Body of pancreas (tissue), 4 donors: Measurements from ENCODE around the gene CHCHD2.

Experiments used
- POLR2A ChIP-seq, 3 donors: fragments of 450-650 bp; IDR thresholded peaks; one replicate each; pipeline ENCODE4 v1.6.1; 2016; ENCODE audit warnings: antibody characterized with exemption in 3 of 3, mild to moderate bottlenecking in 2 of 3
- TF ChIP-seq, protein P1 (sequence below), 7 experiments: fragments of 450-650 bp in 4 of 7; fragments of 200-600 bp in 3 of 7; sonication (generic) in 3 of 7; IDR thresholded peaks; one replicate each; pipeline ENCODE4 v1.5.1; 2016 to 2019; ENCODE audit warnings: antibody characterized with exemption in 7 of 7

- TF ChIP-seq, protein P1, sequence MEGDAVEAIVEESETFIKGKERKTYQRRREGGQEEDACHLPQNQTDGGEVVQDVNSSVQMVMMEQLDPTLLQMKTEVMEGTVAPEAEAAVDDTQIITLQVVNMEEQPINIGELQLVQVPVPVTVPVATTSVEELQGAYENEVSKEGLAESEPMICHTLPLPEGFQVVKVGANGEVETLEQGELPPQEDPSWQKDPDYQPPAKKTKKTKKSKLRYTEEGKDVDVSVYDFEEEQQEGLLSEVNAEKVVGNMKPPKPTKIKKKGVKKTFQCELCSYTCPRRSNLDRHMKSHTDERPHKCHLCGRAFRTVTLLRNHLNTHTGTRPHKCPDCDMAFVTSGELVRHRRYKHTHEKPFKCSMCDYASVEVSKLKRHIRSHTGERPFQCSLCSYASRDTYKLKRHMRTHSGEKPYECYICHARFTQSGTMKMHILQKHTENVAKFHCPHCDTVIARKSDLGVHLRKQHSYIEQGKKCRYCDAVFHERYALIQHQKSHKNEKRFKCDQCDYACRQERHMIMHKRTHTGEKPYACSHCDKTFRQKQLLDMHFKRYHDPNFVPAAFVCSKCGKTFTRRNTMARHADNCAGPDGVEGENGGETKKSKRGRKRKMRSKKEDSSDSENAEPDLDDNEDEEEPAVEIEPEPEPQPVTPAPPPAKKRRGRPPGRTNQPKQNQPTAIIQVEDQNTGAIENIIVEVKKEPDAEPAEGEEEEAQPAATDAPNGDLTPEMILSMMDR (IDR thresholded peaks at IDR 0.05), result no peak
- TF ChIP-seq POLR2A (IDR thresholded peaks at IDR 0.05), result no peak
Observed at GRCh38 chr7:56053993-56054392, 52.3 kb downstream of the CHCHD2 start.
